Measurements from ENCODE around the gene CGGBP1. TPM values are rescaled to one million over a fixed set of nuclear protein-coding genes. Genes with fewer than 3 reads are reported as not detected.

The CGGBP1 gene
- total RNA-seq, 3 donors from 2014 or later, result 63.5 to 69.5 (median 64.2) TPM

DNA sequence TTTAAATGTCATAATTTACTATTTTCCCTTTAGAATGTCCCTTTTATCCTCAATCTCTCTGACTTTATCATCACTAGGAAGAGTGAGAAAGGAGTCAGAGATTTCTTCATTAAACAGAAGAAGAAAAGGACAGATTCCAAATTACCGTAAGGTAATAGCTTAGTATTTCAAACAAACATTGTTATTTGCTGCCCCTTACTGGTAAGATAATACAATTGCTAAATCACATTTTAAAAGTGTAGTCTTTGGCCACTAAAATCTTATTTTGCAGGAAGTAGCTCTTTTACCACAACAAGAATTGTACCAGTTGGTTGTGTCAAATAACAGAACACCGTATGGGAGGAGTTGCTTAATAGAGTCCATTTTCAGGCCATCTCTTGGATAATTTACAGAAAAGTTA, 53.7 kb downstream of the CGGBP1 start:
- TF ChIP-seq, protein P1, sequence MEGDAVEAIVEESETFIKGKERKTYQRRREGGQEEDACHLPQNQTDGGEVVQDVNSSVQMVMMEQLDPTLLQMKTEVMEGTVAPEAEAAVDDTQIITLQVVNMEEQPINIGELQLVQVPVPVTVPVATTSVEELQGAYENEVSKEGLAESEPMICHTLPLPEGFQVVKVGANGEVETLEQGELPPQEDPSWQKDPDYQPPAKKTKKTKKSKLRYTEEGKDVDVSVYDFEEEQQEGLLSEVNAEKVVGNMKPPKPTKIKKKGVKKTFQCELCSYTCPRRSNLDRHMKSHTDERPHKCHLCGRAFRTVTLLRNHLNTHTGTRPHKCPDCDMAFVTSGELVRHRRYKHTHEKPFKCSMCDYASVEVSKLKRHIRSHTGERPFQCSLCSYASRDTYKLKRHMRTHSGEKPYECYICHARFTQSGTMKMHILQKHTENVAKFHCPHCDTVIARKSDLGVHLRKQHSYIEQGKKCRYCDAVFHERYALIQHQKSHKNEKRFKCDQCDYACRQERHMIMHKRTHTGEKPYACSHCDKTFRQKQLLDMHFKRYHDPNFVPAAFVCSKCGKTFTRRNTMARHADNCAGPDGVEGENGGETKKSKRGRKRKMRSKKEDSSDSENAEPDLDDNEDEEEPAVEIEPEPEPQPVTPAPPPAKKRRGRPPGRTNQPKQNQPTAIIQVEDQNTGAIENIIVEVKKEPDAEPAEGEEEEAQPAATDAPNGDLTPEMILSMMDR (IDR thresholded peaks at IDR 0.05), result peak in 1 of 3 donors; percentile 28
- no peak for TF ChIP-seq POLR2AphosphoS5 (IDR thresholded peaks at IDR 0.05)
- Histone ChIP-seq H3K27me3 (no peaks in the 10 kb centered on the region), H3K4me1 (no peaks in the 10 kb centered on the region), H3K27ac (no peak overlapping the region), H3K9me3 (no peaks in the 10 kb centered on the region), H3K4me3 (no peak overlapping the region), H3K36me3 (no peaks in the 10 kb centered on the region)
- DNase-seq (ENCODE audit: low spot score in 2 of 2), result no peak
- intact Hi-C loops (cut with DNase I; ENCODE audit: low total_unique reads), result no loop called here

DNA sequence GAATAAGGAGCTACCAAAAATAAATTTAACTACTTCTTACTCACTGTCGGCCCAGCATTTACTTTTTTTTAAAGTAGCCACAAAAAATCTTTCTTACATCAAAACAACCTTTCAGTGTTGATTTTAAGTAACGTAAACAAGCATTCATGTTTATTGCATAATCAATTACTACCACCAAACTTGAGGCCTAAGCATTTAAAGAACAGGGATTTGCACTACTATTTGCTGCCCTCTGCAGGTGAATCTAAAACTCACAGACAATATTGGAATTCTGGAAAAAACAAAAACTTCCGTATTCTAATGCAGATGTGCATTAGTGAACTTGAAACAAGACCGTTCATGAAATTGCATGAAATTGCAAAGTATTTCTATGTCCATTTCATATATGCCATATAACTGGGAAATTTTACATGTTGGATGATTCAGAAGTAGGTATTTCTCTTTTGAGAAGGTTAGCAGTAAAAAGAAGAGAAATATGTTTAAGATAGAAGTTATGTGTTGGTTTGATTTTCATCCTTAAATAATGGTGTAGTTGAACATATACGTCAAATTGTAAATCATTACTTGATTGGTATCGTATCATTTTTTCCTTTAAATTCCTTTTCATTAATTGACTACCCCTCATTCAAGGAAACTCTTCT, 55.6 kb downstream of the CGGBP1 start:
- H3K4me3 ChIP-seq, result no peak overlapping the region
- H3K4me1 ChIP-seq, result no peaks in the 10 kb centered on the region
- no peaks in the 10 kb centered on the region for H3K9me3 ChIP-seq
- intact Hi-C loops (cut with DNase I; ENCODE audit: low total_unique reads), result no loop called here
- H3K36me3 ChIP-seq, result no peaks in the 10 kb centered on the region
- H3K27me3 ChIP-seq, result no peaks in the 10 kb centered on the region
- DNase-seq (ENCODE audit: low spot score in 2 of 2), result no peak
- TF ChIP-seq, protein P1 (IDR thresholded peaks at IDR 0.05), result peak; percentile 8 to 72 (median 61)
- no peak for TF ChIP-seq POLR2A (IDR thresholded peaks at IDR 0.05)
- TF ChIP-seq POLR2AphosphoS5 (IDR thresholded peaks at IDR 0.05), result no peak
- H3K27ac ChIP-seq, result no peak overlapping the region

DNA sequence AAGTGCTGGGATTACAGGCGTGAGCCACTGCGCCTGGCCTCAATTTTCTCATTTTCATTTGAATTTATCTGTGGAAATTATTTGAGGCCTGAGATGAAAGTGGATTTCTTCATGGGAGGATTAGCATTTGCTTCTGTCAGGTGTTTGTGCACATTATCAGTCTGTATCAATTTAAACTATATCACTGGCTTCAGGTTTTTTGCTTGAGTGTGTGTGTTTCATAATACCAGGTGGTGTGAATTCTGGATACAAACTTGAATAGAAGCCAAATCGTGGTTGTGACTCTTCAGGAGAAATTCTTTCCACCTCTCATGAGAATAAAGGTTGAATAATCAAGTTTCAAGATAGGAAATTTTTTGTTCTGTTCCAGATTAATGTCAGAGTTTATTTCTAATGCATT, 56.4 kb downstream of the CGGBP1 start:
- Histone ChIP-seq H3K9me3 (no peaks in the 10 kb centered on the region), H3K4me3 (no peak overlapping the region), H3K4me1 (no peaks in the 10 kb centered on the region), H3K36me3 (no peaks in the 10 kb centered on the region), H3K27me3 (no peaks in the 10 kb centered on the region), H3K27ac (no peak overlapping the region)
- intact Hi-C loops (cut with DNase I; ENCODE audit: low total_unique reads), result no loop called here
- DNase-seq (ENCODE audit: low spot score in 2 of 2), result no peak
- TF ChIP-seq POLR2A (IDR thresholded peaks at IDR 0.05), result no peak
- TF ChIP-seq, protein P1 (IDR thresholded peaks at IDR 0.05), result no peak

Other genes with a start within 250 kb of the CGGBP1 start
- gene ZNF654, start 250 bp upstream of the CGGBP1 start, total RNA-seq, result 10 to 100 TPM; 15.4 to 26.3 (median 16.5) TPM
- 10 to 100 TPM; 20.3 to 32.1 (median 23.0) TPM for gene C3orf38, start 91.0 kb upstream of the CGGBP1 start, total RNA-seq